ENCODE results near the gene APBA1.
"Not testable (repeated sequence)": the region's sequence is repeated elsewhere in the genome, so short reads cannot be mapped to it uniquely, and the experiment has no call there.

The APBA1 gene

GRCh38 chr9:69603656-69604055, 68.5 kb downstream of the APBA1 start:
- DNase-seq, result no peak

GRCh38 chr9:69602773-69603172, 69.4 kb downstream of the APBA1 start:
- DNase-seq, result no peak

- no peak for DNase-seq
Observed at GRCh38 chr9:69601698-69602097, 70.5 kb downstream of the APBA1 start.

DNA sequence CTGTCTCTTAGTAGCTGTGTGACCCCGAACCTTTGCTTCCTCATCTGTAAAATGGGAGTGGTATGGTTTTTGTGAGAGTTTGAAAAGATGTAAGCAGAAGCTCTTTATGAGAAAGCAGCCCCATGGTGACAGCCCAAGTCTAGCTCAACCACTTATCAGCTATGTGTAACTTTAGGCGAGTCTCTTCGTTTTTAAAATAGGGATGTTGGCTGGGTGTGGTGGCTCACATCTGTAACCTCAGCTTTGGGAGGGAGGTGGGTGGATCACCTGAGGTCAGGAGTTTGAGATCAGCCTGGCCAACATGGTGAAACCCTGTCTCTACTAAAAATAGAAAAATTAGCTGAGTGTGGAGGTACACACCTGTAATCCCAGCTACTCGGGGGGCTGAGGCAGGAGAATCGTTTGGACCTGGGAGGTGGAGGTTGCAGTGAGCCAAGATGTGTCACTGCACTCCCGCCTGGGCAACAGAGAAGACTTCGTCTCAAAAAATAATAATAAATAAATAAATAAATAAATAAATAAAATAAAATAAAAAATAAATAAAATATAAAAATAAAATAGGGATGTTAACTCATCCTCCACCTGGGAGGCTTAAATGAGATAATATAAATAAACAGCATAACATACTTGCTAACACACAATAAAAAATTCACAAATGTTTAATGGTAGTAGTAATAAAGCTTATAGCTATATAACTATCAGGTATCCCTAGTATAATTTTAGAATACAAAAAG, 71.7 kb downstream of the APBA1 start:
- DNase-seq, result no peak

GRCh38 chr9:69599232-69599971, 72.8 kb downstream of the APBA1 start:
- no peak for DNase-seq

DNA sequence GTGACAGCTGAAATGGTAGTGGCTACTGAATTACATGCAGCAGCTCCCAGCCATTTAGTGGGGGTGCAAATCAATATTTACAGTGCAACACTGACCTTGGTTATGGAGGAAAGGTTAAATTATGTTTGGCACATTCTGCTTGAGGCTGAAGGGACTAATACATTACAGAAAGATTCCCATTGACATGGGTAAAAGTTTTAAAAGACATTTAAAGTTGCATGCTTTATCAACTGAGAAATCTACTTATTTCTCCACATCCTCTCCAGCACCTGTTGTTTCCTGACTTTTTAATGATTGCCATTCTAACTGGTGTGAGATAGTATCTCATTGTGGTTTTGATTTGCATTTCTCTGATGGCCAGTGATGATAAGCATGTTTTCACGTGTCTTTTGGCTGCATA, 75.3 kb downstream of the APBA1 start:
- DNase-seq, result not testable (repeated sequence)

- no peak for DNase-seq
Observed at GRCh38 chr9:69594180-69594579, 78.0 kb downstream of the APBA1 start.

DNA sequence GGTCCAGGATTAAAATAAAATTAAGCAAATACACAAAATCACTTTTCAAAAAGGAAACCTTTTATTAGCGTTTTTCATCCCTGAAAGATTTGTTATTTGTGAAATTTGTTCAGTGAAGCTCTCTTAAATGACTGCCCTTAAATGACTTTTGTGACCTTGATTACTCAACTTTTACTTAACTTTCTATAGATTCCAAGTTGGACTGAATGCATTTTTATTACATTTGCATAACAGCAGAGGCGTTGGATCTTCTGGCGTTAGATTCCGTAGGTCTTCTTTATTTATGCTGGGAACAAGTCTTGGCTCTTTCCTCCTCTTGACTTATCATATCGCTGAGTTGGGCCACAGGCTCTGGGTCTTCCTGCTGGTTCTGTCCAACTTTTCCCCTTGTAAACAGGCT, 78.4 kb downstream of the APBA1 start:
- DNase-seq, result no peak

- no peak for DNase-seq
Observed at GRCh38 chr9:69593301-69593700, 78.9 kb downstream of the APBA1 start.

GRCh38 chr9:69590266-69590665, 81.9 kb downstream of the APBA1 start:
- DNase-seq, result no peak

DNA sequence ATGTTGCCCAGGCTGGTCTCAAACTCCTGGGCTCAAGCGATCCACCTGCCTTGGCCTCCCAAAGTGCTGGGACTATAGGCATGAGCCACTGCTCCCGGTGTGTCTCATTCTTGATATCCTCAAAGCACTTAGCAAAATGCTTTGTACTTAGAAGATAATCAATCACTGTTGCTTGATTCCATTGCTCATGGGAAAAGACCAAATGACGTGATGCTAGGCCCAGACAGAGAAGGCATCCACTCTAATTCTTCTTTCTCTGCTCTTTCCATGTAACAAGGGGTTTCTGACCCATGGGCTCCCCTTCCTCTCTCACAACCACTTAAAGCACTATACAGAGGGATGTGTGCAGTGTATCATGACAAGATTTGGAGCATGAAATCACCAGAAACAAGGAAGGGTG, 83.0 kb downstream of the APBA1 start:
- DNase-seq, result no peak

GRCh38 chr9:69585571-69585970, 86.6 kb downstream of the APBA1 start:
- DNase-seq, result no peak

DNA sequence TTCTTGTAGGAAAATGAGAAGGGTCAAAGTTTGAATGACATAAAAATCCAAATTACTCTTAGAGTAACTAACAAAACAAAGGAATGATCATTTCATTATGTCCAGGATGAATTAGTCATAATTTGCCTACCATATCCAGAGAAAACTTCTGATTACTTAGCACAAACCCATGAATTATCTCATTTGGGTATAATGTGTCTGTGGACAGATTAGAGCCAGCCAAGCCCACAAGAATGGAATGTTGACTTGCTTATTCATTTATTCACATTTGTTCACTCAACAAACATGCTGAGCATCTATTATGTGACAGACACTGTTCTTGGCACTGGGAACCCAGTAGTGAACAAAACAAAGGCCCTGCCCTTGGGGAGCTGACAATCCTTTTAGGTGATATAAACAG, 87.4 kb downstream of the APBA1 start:
- DNase-seq, result no peak

- no peak for DNase-seq
Observed at GRCh38 chr9:69583645-69584234, 88.4 kb downstream of the APBA1 start.

DNA sequence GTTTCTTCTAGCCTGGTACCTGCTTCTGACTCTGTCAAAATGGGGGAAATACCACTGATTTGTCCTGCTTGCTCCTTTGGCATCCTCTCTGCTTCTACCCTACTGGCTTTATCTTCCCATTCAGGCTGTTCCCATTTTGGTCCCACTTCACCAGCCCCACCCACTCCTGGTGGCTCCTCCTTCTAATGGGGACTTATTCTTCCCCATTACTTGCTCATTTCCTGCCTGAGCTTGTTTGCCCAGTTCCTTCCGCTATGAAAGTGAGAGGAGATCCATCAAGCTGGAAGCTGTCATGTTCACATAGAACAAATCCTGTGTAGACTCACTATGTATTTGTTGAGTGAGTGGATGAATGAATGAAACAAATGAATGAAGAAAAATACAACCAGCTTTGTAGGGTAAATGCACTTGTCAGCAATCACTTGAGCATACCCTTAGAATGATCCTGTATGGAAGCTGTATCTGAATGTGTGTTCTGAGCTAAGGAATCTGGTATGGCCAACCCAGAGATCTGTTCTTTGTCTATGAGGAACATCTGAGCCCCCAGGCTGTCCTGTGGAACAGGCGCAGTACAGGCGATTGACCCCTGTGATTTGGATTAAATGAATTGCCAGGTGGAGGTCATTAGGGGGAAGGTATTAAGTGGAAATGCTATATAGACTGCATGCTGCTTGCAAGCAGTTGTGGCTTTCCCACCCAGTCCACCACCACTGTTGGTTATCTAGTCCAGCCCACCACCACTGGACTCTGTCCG, 89.5 kb downstream of the APBA1 start:
- no peak for DNase-seq

DNA sequence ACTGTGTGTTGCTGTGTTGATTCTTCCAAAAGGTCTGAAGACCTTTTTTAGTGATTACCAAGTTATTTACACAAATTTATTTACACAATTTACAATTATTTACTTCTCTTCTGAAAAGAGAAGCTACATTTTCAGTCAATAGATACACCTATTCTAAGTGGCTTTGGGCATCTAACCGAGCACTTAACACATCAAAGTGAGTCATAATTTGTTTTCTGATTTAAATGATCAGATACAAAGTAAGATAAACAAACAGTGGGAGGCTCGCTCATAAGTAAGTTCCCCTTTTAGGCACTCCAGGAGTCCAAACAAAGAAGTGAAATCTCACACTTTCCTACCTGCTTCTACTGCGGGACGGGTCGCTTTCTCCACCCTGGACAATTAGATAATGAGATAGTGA, 90.2 kb downstream of the APBA1 start:
- no peak for DNase-seq

GRCh38 chr9:69580582-69581214, 91.5 kb downstream of the APBA1 start:
- no peak for DNase-seq

DNA sequence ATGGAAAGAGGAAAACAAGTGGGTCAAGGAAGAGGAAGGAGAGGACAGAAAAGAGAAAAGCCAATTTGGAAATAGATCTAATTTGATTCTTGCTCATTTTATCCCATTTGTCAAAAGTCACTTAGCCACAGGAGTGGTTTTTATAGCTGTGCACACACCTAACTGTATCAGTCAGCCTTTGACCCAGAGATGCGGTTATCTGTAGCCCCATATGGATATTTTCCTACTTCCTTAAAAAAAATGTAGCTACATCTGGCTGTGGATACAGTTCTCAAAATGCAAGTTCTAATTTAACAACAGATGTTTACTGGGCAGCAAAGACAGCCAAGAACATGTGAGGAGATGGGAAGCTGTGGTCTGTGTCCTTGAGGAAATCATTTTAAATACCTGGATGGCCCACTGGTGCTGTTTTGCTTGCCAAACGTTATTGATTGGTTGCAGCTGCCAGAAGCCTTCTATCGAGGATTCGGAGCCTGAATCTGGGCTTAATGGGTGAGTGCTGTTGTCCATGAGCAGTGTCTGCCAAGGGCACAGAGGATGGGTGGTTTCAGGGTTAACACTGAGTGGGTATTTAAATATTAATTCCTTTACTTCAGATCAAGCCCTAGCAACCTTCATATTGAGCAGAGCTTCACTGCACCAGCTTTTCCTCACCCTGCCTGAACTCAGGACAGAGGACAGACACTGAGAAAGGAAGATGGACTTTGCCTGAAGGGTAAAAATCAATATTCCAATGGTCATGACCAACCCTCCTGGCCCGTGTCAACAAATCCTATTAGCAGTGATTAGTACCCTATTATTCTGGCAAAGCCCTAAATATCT, 92.2 kb downstream of the APBA1 start:
- no peak for DNase-seq

- no peak for DNase-seq
Observed at GRCh38 chr9:69579032-69579758, 93.0 kb downstream of the APBA1 start.

GRCh38 chr9:69578026-69578425, 94.1 kb downstream of the APBA1 start:
- DNase-seq, result no peak

DNA sequence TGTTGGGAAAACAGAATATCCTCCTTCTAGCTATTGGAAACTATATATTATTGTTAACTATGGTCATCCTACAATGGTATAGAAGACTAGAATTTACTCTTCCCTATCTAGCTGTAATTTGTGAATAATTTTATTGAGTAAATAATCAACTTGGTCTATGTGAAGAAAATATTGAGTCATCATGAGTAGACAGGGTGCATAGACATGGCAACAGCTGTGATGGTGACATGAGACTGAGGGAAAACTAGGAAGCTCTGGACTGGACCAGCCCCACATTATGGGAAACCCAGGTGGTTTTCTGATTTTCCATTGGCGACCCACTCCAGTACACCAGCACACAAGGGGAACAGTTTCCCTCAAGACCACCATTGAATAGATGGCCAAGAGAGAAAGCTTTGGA, 95.0 kb downstream of the APBA1 start:
- no peak for DNase-seq
